ENCODE results near the gene ISYNA1.

- TF ChIP-seq EZH2 (IDR thresholded peaks at IDR 0.05; ENCODE audit: insufficient read depth, low read length) (no peak), CTCF (IDR thresholded peaks at IDR 0.05; ENCODE audit: insufficient read depth, low read depth, low read length) (no peak)
These were observed 47.1 kb upstream of the ISYNA1 start for GRCh38 chr19:18484992-18485391.

Data from astrocyte (in vitro differentiated cells and primary cell).